GM10248 (cell line): Measurements from ENCODE around the gene MLF2.

Experiments
- CTCF ChIA-PET: fragments of 300-600 bp; sonication (Branson Sonifier 250); formaldehyde crosslinking; extraction: SDS; loops from one replicate; lab custom pipeline; 2021; ENCODE audit warnings: antibody characterized with exemption; lab: Yijun Ruan, JAX
- POLR2A ChIA-PET: fragments of 350-650 bp; sonication (Branson Sonifier 250); formaldehyde crosslinking; extraction: SDS; loops from one replicate; lab custom pipeline; 2020; ENCODE audit warnings: antibody characterized with exemption; lab: Yijun Ruan, JAX
- DNase-seq: peaks from one replicate; pipeline ENCODE4 v3.0.0; 2012; ENCODE audit errors: extremely low spot score
- TF ChIP-seq, protein P1 (sequence below): IDR thresholded peaks from 2 replicates; pipeline ENCODE4 v1.5.1; 2012; ENCODE audit warnings: mild to moderate bottlenecking, low read depth; ENCODE audit errors: extremely low read depth, missing control alignments, control extremely low read depth

MLF2 gene, protein sequence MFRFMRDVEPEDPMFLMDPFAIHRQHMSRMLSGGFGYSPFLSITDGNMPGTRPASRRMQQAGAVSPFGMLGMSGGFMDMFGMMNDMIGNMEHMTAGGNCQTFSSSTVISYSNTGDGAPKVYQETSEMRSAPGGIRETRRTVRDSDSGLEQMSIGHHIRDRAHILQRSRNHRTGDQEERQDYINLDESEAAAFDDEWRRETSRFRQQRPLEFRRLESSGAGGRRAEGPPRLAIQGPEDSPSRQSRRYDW

DNA sequence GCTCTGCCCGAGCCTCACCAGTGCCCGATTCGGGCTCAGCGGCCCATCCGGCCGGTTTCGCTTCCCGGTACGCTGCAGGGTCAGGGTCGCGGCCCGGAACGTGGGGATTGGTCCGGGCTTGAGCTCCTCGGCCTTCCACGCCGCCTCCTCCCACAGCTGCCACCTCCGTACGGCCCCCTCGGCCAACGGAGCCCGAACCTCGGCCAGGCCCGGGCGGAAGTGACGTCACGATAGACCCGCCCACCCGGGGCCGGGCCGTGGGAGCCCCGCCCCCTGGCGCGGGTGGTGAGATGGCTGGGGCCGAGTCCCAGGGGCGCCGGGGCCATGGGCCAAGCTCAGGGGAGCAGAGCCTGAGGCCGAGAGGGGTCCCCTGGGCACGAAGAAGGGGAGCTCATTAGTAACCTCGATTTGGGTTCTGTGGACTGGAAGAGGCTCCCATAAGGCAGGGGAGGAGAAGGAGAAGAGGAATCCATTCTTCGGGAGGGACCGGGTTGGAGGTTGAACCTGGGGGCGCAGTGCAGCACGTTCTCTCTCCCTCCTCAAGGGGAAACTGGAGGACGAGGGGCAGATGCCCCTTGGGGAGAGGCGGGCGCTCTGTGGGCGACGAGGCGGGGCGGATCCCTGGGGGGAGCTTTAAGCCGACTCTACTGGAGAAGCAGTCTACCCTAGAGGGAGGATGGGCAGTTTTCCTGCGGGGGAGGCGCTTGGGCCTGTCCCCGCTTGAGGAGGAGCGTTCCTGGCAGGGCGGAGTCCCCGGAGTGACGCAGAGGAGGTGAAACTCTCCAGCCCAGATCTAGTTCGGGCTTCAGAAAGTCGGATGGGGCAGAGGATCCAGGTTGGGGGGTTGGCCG, at the start of gene MLF2:
Gene MLF2 (minus strand): TSS at position 221 of the 851 bp plus-strand sequence. CDS start 807 bp downstream, outside the sequence.
- ChIA-PET POLR2A (interaction anchor here (1.0 to 2.0 kb wide), 7 partner anchors 11 to 283 kb away, joined by 3 to 15 read pairs (median 6); partner anchors contain the start of genes COPS7A, PTMS, TPI1 and VAMP1), CTCF (interaction anchor here (0.6 to 5.9 kb wide), 59 partner anchors 9 to 394 kb away, joined by 3 to 80 read pairs (median 5); partner anchors contain the start of genes CD4, CDCA3, COPS7A and GNB3)
- peak; percentile 99 for DNase-seq
- TF ChIP-seq, protein P1, sequence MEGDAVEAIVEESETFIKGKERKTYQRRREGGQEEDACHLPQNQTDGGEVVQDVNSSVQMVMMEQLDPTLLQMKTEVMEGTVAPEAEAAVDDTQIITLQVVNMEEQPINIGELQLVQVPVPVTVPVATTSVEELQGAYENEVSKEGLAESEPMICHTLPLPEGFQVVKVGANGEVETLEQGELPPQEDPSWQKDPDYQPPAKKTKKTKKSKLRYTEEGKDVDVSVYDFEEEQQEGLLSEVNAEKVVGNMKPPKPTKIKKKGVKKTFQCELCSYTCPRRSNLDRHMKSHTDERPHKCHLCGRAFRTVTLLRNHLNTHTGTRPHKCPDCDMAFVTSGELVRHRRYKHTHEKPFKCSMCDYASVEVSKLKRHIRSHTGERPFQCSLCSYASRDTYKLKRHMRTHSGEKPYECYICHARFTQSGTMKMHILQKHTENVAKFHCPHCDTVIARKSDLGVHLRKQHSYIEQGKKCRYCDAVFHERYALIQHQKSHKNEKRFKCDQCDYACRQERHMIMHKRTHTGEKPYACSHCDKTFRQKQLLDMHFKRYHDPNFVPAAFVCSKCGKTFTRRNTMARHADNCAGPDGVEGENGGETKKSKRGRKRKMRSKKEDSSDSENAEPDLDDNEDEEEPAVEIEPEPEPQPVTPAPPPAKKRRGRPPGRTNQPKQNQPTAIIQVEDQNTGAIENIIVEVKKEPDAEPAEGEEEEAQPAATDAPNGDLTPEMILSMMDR, result peak; percentile 96

DNA sequence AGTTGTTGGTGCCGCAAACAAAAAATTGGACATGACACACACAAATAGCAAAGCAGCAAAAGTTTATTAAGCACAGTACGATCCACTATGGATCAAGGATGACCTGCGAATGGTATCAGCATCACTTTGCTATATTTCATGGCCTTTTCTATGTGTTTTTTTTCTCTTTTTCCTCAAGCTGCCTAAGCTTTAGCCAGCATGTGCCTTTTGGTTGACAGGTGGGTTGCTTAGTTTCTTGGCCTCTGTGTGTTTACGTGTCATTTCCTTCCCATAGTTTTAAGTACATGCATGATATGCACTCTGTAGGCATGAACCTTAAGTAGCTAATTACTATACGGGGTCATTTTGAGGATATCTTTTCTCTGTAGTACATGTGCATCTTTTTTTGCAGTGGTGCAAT, 46.2 kb upstream of the MLF2 start:
- ChIA-PET CTCF (interaction anchor here (1.3 kb wide), 1 partner anchor 26 kb away, joined by 4 read pairs; no protein-coding TSS in a partner anchor), POLR2A (no interaction called here)
- TF ChIP-seq, protein P1, result no peak
- DNase-seq, result no peak

DNA sequence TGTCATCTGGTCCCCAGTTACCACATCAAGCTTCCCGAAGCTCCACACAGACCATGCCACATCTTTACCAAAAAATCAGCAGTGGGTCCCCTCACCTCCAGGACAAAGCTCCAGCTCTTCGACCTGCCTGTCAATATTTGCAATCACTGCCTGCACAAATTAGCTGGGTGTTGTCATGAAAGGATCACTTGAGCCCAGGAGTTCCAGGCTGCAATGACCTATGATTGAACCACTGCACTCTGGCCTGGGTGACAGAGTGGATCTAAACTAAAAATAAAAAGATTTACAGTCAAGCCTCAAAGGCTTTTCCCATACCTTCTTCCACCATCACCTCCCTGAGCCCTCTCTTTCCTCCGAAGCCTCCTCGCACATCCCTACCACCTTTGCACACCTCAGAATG, 43.6 kb upstream of the MLF2 start:
- TF ChIP-seq, protein P1, result no peak
- no peak for DNase-seq
- ChIA-PET POLR2A (no interaction called here), CTCF (interaction anchor here (1.0 to 1.1 kb wide), 2 partner anchors 30 to 43 kb away, joined by 3 read pairs; no protein-coding TSS in a partner anchor)

DNA sequence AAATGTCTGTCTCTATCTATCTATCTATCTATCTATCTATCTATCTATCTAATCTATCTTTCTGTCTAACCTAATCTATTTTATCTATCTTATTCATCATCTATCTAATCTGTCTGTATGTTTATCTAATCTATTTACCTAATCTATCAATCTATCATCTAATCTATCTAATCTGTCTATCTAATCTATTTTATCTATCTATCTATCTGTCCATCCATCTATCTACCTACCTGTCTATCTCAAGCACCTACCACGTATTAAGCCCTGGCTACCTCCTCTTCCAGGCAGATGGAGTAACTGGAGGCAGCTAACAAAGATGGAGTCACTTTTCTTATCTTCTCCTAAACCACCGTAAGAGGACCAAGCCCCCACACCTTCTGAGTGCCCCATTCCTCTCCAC, 42.1 kb upstream of the MLF2 start:
- no peak for DNase-seq
- TF ChIP-seq, protein P1, result no peak
- ChIA-PET CTCF (interaction anchor here (0.8 to 0.9 kb wide), 2 partner anchors 16 to 29 kb away, joined by 3 read pairs; partner anchors contain the start of gene PTMS), POLR2A (interaction anchor here (0.5 kb wide), 1 partner anchor 122 kb away, joined by 3 read pairs; no protein-coding TSS in a partner anchor)

GRCh38 chr12:6792522-6793201, 39.7 kb upstream of the MLF2 start:
- POLR2A ChIA-PET, result interaction anchor here (1.1 kb wide), 1 partner anchor 74 kb away, joined by 4 read pairs; the partner anchor contains the start of gene TPI1

More at GRCh38 chr12:6792522-6793201, 39.7 kb upstream of the MLF2 start:
- CTCF ChIA-PET, result interaction anchor here (0.7 to 2.2 kb wide), 13 partner anchors 9 to 80 kb away, joined by 3 to 8 read pairs (median 4); partner anchors contain the start of genes MLF2 and SPSB2
- peak; percentile 50 for DNase-seq
- TF ChIP-seq, protein P1, result no peak
